Keratinocyte (primary cell): ENCODE results near the gene OLFM2. TPM values are rescaled to one million over a fixed set of nuclear protein-coding genes. Genes with fewer than 3 reads are reported as not detected.
A peak's percentile ranks its signal among the peaks of the same experiment; 100 is the strongest.

Source experiments
- DNase-seq: peaks from one replicate; pipeline ENCODE4 v3.0.0-alpha.2; 2011; ENCODE audit warnings: low read depth, missing footprints, low spot score
- FAIRE-seq: peaks from 2 replicates; lab custom pipeline; 2011; peaks lifted over from hg19 to GRCh38; lab: Jason Lieb, UNC
- H2AFZ ChIP-seq: 2 replicates; pipeline ENCODE4 v1.6.0; 2012; ENCODE audit warnings: low read length, control low read depth, inconsistent platforms; ENCODE audit not compliant: control insufficient read depth
- H3K27ac ChIP-seq: 2 replicates; pipeline ENCODE4 v1.5.1; 2011; ENCODE audit warnings: low read length; ENCODE audit not compliant: control insufficient read depth, insufficient read depth
- H3K27me3 ChIP-seq: 3 replicates; pipeline ENCODE4 v1.6.0; 2011; ENCODE audit warnings: low read length; ENCODE audit not compliant: control insufficient read depth, insufficient read depth; ENCODE audit errors: extremely low read depth
- H3K36me3 ChIP-seq, 2 experiments: 2 replicates in 1 of 2; 3 replicates in 1 of 2; pipeline ENCODE4 v1.5.1; 2011; ENCODE audit warnings: low read length in 2 of 2, mild to moderate bottlenecking in 1 of 2; ENCODE audit not compliant: control insufficient read depth in 2 of 2, insufficient read depth in 2 of 2; ENCODE audit errors: extremely low read depth in 1 of 2
- H3K4me1 ChIP-seq: 3 replicates; pipeline ENCODE4 v1.5.1; 2011; ENCODE audit warnings: low read length; ENCODE audit not compliant: control insufficient read depth, insufficient read depth; ENCODE audit errors: extremely low read depth
- H3K4me2 ChIP-seq: 3 replicates; pipeline ENCODE4 v1.6.0; 2011; ENCODE audit warnings: low read depth, low read length; ENCODE audit not compliant: control insufficient read depth, insufficient read depth; ENCODE audit errors: extremely low read depth
- H3K4me3 ChIP-seq, 3 experiments: fragments of 200-600 bp in 1 of 3; sonication (generic) in 1 of 3; 2 replicates in 2 of 3; 3 replicates in 1 of 3; pipeline ENCODE4 v1.5.1; 2011 to 2016; ENCODE audit warnings: low read length in 3 of 3, mild to moderate bottlenecking in 3 of 3, control low read depth in 2 of 3, inconsistent platforms in 1 of 3, low read depth in 1 of 3, mixed read lengths in 1 of 3, mixed run types in 1 of 3, moderate library complexity in 1 of 3; ENCODE audit not compliant: control insufficient read depth in 2 of 3, insufficient read depth in 2 of 3; ENCODE audit errors: extremely low read depth in 1 of 3
- H3K79me2 ChIP-seq: 2 replicates; pipeline ENCODE4 v1.6.0; 2012; ENCODE audit warnings: low read length; ENCODE audit not compliant: control insufficient read depth, insufficient read depth
- H3K9ac ChIP-seq: 3 replicates; pipeline ENCODE4 v1.6.0; 2011; ENCODE audit warnings: low read length; ENCODE audit not compliant: control insufficient read depth, insufficient read depth; ENCODE audit errors: extremely low read depth
- H3K9me1 ChIP-seq: 3 replicates; pipeline ENCODE4 v1.6.0; 2011; ENCODE audit warnings: low read length; ENCODE audit not compliant: control insufficient read depth, insufficient read depth; ENCODE audit errors: extremely low read depth
- H3K9me3 ChIP-seq: 2 replicates; pipeline ENCODE4 v1.5.1; 2012; ENCODE audit warnings: low read depth, low read length; ENCODE audit not compliant: control insufficient read depth
- H4K20me1 ChIP-seq: 3 replicates; pipeline ENCODE4 v1.6.0; 2011; ENCODE audit warnings: low read length; ENCODE audit not compliant: control insufficient read depth, insufficient read depth; ENCODE audit errors: extremely low read depth
- EZH2 ChIP-seq: IDR thresholded peaks from one replicate; pipeline ENCODE4 v1.6.1; 2012; ENCODE audit warnings: inconsistent platforms, mild to moderate bottlenecking, low read length, moderate library complexity
- dilution Hi-C: fragments of 300-500 bp; cut with MboI; formaldehyde crosslinking; loops from one replicate; pipeline ENCODE4 v1.7.0; 2020; ENCODE audit warnings: low sequenced_read_pairs; ENCODE audit not compliant: extremely low pct_ligation_motif_present
- polyA plus RNA-seq, 5 experiments: library from polyadenylated mRNA; depleted of rRNA in 3 of 5; stranded (reverse) in 3 of 5; stranded (forward) in 1 of 5; unstranded in 1 of 5; fragments of >200 nt; gene quantifications; 1 replicate in 1 of 5; 2 replicates in 3 of 5; 3 replicates in 1 of 5; pipeline versions ENCODE4 v1.2.1 to v1.2.3, GENCODE V29; 2011 to 2012; ENCODE audit warnings: missing spikeins in 2 of 5, low read depth in 1 of 5, low replicate concordance in 1 of 5
- TF ChIP-seq, protein P1 (sequence below), 3 experiments: IDR thresholded peaks in 1 of 3; conservative IDR thresholded peaks in 1 of 3; optimal IDR thresholded peaks in 1 of 3; 2 replicates in 2 of 3; 3 replicates in 1 of 3; pipeline versions ENCODE3 to v1.5.1; 2011; ENCODE audit warnings: low read length in 3 of 3, mild to moderate bottlenecking in 3 of 3, moderate library complexity in 2 of 3, control low read depth in 1 of 3, inconsistent platforms in 1 of 3; ENCODE audit not compliant: insufficient read depth in 2 of 3; ENCODE audit errors: extremely low read depth in 1 of 3

Gene OLFM2
- polyA plus RNA-seq, 1 donor (not counting 4 experiments of a cell fraction or from before 2014, with no cell fraction given) = 5.3 TPM

DNA sequence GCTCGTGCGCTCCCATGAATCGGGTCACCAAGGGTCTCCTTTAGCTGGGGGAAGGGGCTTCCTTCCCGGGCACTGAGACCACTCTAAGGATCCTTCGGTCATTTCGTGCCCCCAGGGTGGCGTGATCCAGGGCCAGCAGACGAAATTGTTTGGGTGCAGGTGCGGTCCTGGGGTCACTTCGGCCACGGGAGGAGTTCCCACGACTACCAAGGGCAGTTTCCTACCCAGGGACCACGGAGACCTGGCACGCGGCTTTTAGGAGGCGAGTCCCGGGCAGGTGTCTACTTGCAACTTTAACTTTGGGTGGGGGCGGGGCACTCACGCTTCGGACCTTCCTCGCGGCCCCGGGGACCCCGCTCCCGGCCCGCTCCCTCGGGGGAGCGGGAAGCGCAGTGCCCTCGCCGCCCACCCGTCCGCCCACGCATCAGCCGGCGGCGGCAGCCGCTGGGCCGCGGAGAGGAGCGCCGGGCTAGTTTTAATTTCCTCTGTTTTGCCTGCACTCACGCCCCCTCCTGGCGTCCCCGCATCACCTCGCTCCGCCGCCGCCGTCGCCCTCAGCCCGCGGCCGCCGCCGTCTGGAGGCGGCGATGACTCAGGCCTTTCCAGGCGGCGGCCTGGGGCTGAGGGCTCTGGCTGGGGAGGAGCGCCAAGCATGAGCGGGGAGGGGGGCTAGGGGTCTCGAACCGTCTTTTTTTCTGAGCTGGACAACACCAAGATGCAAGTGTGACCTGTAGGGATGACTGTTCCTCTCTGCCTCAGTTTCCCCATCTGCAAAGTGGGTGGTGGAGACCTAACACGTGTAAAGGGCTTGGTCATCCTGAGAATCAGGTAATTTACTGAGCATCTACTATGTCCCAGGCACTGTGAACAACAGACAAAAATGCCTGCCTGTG is 21.8 kb downstream of the OLFM2 start:
- TF ChIP-seq, protein P1, sequence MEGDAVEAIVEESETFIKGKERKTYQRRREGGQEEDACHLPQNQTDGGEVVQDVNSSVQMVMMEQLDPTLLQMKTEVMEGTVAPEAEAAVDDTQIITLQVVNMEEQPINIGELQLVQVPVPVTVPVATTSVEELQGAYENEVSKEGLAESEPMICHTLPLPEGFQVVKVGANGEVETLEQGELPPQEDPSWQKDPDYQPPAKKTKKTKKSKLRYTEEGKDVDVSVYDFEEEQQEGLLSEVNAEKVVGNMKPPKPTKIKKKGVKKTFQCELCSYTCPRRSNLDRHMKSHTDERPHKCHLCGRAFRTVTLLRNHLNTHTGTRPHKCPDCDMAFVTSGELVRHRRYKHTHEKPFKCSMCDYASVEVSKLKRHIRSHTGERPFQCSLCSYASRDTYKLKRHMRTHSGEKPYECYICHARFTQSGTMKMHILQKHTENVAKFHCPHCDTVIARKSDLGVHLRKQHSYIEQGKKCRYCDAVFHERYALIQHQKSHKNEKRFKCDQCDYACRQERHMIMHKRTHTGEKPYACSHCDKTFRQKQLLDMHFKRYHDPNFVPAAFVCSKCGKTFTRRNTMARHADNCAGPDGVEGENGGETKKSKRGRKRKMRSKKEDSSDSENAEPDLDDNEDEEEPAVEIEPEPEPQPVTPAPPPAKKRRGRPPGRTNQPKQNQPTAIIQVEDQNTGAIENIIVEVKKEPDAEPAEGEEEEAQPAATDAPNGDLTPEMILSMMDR (optimal IDR thresholded peaks at IDR 0.05 in 1 of 3, IDR thresholded peaks at IDR 0.05 in 1 of 3, conservative IDR thresholded peaks at IDR 0.05 in 1 of 3; ENCODE audit: extremely low read depth in 1 of 3, insufficient read depth in 2 of 3, low read length in 3 of 3) = peak in 2 of 3 experiments; percentile 60 to 81
- TF ChIP-seq EZH2 = no peak
- DNase-seq = no peak
- H3K4me3 ChIP-seq = peak overlapping the region; percentile 52 to 73 (median 68)
- H3K4me1 ChIP-seq = peaks cover 8% of the 10 kb centered on the region
- dilution Hi-C loops = no loop called here
- no peaks in the 10 kb centered on the region for H4K20me1 ChIP-seq
- H3K27ac ChIP-seq = peak overlapping the region; percentile 20
- FAIRE-seq = no peak
- no peaks in the 10 kb centered on the region for H3K36me3 ChIP-seq
- peak overlapping the region; percentile 66 for H3K9ac ChIP-seq
- no peaks in the 10 kb centered on the region for H3K9me1 ChIP-seq
- H2AFZ ChIP-seq = peak overlapping the region; percentile 75
- H3K4me2 ChIP-seq = peak overlapping the region; percentile 99
- H3K9me3 ChIP-seq = no peaks in the 10 kb centered on the region
- no peaks in the 10 kb centered on the region for H3K79me2 ChIP-seq
- H3K27me3 ChIP-seq = peaks cover 25% of the 10 kb centered on the region

DNA sequence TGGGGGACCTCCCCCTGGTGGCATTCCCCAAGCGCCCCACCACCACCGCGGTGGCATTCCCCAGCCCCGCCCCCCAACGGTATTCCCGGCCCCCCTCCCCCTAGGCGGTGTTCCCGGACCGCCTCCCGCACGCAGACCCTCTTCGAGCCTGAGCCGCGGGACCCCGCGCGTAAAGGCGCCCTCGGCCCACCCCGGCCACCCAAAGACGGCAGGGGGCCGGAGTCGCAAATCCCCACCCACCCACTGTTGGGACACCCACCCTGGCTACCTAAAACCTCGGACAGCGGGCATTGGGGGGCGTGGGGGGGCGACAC is 22.4 kb downstream of the OLFM2 start:
- Histone ChIP-seq H3K36me3 (no peaks in the 10 kb centered on the region), H3K27ac (peak overlapping the region; percentile 20), H3K4me3 (peak overlapping the region; percentile 52 to 73 (median 68)), H2AFZ (peak overlapping the region; percentile 75), H3K4me1 (peaks cover 8% of the 10 kb centered on the region), H4K20me1 (no peaks in the 10 kb centered on the region), H3K9me1 (no peaks in the 10 kb centered on the region), H3K79me2 (no peaks in the 10 kb centered on the region), H3K4me2 (peak overlapping the region; percentile 99), H3K9me3 (no peaks in the 10 kb centered on the region), H3K27me3 (peaks cover 25% of the 10 kb centered on the region), H3K9ac (peak overlapping the region; percentile 66)
- DNase-seq (no peak), FAIRE-seq (no peak)
- dilution Hi-C loops = no loop called here
- TF ChIP-seq, protein P1 (optimal IDR thresholded peaks at IDR 0.05 in 1 of 3, IDR thresholded peaks at IDR 0.05 in 1 of 3, conservative IDR thresholded peaks at IDR 0.05 in 1 of 3; ENCODE audit: extremely low read depth in 1 of 3, insufficient read depth in 2 of 3, low read length in 3 of 3) = no peak
- no peak for TF ChIP-seq EZH2
